HFF-Myc (cell line): ENCODE measurements around the gene RFX4.

Experiments used
- DNase-seq: peaks from one replicate; pipeline ENCODE4 v3.0.0-alpha.2; 2011; ENCODE audit warnings: low read depth; ENCODE audit errors: extremely low read depth
- H3K4me3 ChIP-seq: replicated peaks from 2 replicates; pipeline ENCODE4 v1.5.1; 2011; ENCODE audit warnings: low read depth, mild to moderate bottlenecking, control low read depth, low read length
- TF ChIP-seq, protein P1 (sequence below): IDR thresholded peaks from 2 replicates; pipeline ENCODE4 v1.5.1; 2012; ENCODE audit warnings: mild to moderate bottlenecking, low read depth, low read length, control low read depth; ENCODE audit errors: missing control alignments

Gene RFX4

DNA sequence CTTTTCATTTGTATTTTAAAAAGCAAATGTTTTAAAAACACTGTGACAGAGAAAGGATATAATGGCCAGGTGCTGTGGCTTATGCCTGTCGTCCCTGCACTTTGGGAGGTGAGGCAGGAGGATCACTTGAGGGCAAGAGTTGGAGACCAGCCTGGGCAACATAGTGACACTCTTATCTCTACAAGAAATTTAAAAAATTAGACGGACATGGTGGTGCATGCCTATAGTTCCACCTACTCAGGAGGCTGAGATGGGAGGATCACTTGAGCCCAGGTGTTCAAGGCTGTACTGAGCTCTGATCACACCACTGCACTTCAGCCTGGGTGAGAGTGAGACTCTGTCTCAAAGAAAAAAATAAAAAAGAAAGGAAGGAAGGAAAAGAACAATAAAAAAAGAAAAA is 7.8 kb downstream of the RFX4 start:
- no peak overlapping the region for H3K4me3 ChIP-seq
- TF ChIP-seq, protein P1, sequence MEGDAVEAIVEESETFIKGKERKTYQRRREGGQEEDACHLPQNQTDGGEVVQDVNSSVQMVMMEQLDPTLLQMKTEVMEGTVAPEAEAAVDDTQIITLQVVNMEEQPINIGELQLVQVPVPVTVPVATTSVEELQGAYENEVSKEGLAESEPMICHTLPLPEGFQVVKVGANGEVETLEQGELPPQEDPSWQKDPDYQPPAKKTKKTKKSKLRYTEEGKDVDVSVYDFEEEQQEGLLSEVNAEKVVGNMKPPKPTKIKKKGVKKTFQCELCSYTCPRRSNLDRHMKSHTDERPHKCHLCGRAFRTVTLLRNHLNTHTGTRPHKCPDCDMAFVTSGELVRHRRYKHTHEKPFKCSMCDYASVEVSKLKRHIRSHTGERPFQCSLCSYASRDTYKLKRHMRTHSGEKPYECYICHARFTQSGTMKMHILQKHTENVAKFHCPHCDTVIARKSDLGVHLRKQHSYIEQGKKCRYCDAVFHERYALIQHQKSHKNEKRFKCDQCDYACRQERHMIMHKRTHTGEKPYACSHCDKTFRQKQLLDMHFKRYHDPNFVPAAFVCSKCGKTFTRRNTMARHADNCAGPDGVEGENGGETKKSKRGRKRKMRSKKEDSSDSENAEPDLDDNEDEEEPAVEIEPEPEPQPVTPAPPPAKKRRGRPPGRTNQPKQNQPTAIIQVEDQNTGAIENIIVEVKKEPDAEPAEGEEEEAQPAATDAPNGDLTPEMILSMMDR = no peak
- DNase-seq = no peak

DNA sequence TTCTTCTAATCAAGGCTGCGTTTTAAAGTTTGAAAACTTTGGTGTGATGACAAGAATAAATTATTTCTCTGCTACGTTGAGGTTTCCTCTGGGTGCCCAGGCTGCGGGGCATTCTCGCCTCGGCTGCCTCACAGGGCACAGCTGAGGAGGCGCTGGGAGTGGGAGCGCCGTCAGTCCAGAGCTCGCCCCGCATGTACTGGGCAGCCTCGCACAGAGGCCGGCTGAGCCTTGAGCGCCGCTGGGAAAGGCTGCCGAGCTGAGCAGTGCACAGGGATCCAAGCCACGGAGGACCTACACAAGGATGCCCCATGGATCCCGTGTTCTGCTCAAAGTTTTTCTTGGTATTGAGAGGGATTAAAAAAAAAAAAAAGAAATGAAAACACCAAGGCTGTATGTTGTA is 11.6 kb downstream of the RFX4 start:
- DNase-seq = no peak
- no peak overlapping the region for H3K4me3 ChIP-seq
- TF ChIP-seq, protein P1 = no peak

DNA sequence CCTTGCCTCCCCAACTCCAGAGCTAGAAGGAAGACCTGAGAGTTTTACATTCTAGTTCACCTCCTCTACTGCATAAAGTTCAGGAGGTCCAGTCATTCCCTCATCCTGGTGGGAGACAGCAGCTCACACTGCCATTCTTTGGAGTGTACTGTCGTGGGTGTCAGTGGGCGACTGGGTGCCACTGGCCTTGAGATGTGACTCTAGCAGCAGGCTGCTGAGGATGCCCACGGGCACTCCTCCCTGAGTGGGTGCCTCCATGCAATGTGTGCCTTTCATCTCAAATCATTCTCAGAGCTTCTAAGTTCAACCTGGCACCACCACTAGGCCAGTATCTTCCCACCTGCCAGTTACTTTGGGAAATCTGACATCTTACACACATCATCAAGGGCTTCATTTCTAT is 12.5 kb downstream of the RFX4 start:
- TF ChIP-seq, protein P1 = no peak
- no peak for DNase-seq
- no peak overlapping the region for H3K4me3 ChIP-seq

DNA sequence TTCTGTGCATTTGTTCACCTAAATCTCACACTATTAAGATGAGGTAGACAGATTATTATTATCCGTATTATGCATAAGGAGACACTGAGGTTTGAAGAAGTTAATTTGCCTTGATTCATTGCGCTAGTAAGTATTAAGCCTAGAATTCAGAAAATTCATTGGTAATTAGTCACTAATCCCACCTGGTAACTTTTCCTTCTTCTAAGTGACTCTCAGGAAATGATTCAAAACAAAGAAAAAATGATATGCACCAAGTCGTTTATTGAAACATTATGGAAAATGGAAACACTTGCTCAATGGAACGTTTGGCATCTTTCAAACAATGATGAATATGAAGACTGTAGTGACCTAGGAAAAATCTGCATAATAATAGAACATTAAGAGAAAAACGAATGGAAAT is 15.2 kb downstream of the RFX4 start:
- TF ChIP-seq, protein P1 = no peak
- DNase-seq = no peak
- no peak overlapping the region for H3K4me3 ChIP-seq

DNA sequence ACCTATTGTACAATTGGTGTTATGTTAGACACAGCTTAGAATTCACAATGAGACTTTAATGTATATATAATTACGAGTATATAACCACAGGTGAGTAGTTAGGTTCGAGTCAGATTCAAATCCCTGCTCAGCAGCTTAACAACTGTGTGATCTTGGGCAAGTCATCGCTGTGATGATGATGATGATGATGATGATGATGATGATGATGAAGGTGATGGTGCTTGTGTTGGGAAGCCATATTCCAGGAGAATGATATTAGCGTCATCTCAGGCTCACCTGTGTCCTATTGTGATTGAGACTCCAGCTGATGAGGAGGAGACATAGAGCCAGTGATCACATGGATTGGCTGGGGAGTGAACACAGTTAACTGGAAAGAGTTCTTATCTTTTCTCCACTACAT is 16.5 kb downstream of the RFX4 start:
- TF ChIP-seq, protein P1 = no peak
- no peak overlapping the region for H3K4me3 ChIP-seq
- DNase-seq = no peak

DNA sequence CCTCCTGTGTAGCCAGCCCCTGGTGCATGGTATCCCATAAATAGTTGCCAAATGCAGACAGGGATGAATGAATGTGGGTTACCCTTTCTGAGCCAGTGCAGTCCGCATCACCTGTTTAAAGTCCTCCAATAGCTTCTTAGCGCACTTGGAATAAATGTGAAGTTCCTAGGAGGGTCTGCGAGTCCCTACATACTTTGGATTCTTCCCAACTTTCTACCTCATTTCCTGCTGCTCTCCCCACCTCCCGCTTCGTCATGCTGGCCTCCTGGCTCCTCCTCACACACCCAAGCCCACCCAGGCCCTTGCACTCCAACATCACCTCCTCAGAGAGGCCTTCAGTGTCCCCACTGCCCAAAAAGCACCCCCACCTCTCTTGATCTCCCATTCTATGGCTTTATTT is 17.7 kb downstream of the RFX4 start:
- no peak overlapping the region for H3K4me3 ChIP-seq
- TF ChIP-seq, protein P1 = no peak
- no peak for DNase-seq

DNA sequence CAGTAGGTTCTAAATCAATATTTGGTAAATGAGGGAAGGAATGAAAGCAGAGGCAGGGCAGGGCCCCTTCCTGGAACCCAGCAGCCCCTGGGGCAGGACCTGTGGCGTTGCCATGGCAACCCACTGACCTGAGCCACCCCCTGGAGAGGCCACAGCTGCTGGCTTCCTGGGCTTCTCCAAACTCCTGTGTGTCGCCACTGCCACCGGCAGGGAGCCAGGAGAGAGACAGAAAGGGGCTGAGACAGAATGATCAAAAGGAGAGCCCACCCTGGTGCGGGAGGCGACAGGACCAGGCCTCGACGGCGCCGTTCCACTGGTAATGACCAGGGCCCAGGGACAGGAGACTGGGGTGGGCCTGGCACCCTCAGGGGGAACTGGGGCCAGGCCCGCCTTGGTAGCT is 18.2 kb downstream of the RFX4 start:
- no peak for DNase-seq
- no peak overlapping the region for H3K4me3 ChIP-seq
- TF ChIP-seq, protein P1 = no peak
